ENCODE measurements around the gene THG1L.

THG1L gene

DNA sequence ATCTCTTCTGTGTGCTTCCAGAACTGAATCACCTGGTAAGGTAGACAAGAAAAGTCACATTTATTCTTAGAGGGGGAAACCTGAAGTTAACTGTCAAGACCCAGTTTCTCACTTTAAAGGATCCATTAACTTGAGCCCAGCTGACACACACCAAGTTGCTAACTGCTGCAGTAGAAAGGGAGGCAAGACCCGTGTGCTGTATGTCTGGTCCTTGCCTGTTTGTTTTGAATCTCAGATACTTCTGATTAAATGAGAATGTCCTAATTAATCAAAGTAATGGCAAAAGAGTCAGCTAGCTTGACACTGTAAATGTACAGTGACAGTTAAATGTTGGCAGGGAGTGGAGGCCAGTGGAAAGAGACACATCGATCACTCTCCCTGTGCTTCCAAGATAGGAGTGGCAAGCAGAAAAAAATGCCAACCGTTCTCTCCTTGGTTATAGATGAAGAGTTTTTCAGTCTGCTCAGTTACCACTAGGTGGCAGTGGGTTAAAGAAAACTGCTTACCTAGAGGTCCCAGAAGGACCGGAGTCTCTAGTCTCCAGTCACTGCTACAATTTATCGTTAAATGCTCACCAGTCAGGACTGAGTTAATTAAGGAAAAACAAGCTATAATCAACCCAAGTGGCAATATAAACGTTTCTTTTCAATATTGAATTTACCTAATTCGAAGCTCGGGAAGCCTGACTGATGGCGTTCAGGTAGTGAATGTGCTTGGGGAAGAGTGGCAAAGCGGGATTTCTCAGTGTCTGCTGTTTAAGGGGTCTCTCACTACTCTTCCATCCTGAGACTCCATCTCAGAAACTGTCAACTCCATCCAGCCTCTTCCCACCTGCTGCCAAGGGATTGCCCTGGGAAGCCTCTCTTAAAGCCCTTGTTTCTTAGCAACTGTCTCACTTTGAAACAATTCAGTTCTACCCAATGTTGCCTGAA, 30.7 kb downstream of the THG1L start:
- no peak for DNase-seq

DNA sequence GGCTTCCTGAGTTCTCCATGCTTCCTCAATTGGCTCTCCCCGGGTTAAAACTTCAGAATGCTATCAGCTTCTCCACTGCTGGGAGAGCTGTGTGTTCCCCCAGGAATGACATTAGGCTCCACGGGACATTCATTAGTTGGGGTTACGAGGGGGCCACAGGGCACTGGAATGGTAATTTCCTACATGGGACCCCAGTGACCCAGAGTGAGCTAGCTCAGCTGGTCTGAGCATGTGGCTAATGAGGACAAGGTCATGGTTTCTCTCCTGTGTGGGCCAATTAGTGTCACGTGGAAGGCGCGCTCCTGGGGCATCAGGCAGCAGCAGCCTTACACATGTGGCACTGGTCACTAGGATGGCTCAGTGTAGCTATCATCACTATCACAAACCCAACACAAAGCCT, 33.3 kb downstream of the THG1L start:
- DNase-seq: no peak

DNA sequence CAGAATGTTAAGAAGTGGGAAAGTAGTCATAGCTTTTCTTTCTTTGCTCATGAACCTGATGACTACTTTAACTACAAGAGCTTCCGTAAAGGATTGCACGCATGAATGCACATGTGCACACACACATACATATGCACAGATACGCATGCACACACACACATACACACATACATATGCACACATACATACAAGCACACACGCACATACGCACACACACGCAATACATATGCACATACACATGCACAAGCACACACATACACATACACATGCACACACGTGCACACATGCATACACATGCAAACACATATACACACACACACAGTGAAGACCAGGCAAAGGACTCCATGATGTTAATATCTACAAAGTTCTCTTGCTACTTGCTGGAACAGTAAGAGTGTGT, 35.2 kb downstream of the THG1L start:
- DNase-seq: no peak

DNA sequence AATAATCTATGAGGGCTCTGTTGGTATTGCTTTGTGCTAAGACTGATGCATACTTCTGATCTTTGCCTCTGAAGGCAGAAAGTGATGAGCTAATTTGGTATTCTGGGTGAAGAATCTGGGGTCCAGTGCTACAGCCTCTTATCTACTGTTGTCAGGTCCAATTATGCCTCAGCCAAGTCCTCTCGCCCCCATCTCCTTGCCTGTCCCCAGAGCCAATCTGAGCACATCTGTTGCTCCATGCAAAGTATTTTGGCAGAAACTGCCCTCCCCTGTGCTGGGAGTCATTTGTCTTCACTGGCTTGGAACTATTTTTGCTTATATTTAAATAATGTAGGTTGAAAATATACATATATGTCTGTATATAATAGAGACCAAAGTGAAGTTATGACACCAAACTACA, 35.7 kb downstream of the THG1L start:
- no peak for DNase-seq

DNA sequence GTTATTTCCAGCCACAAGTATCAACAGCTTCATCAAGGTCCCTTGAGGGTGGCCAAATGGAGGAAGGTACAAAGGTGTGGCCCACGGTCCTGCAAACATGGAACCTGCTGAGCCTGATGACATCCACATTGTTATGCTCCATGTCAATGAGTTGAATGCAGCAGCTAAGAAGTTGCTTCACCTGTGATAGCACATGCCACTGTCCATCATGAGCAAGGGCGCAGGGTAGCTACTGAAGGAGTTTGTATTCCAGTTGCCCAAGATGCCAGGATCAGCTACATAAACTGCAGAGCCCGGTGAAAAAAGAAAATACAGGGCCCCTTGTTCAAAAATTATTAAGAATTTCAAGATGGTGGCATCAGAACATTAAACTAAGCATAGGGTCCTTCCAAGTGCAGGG, 36.5 kb downstream of the THG1L start:
- no peak for DNase-seq

DNA sequence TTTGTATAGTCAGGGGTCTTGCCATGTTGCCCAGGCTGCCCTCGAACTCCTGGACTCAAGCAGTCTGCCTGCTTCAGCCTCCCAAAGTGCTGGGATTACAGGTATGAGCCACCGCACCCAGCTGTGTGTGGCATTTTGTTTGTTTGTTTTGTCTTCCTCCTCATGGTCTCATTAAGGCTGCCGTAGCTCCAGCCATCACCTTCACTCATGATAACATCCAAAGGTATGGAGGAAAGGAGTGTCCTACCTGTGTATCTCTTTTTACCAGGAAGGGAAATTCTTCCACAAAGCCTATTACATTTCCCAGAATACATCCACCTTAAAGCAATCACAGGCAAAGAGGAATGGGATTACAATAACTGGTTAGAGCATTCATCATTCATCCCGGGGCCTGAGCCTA, 39.4 kb downstream of the THG1L start:
- no peak for DNase-seq

DNA sequence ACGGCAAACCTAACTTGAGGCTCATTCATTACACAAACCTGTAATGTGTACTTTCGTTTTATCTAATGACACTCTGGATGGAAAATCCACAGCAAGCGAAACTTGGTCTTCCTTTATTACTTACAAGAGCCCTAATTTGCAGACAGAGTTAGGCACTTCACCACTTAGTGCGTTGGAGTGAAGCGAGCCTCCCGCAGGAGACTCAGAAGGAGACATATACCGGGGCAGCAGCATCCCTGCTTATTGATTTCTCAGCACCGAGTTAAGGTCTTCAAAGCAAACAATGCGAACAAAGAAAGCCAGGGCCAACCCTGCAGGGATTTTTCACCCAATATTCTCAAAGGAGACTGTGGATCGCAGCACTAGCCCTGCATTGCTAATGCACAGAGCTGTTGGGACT, 40.9 kb downstream of the THG1L start:
- no peak for DNase-seq

DNA sequence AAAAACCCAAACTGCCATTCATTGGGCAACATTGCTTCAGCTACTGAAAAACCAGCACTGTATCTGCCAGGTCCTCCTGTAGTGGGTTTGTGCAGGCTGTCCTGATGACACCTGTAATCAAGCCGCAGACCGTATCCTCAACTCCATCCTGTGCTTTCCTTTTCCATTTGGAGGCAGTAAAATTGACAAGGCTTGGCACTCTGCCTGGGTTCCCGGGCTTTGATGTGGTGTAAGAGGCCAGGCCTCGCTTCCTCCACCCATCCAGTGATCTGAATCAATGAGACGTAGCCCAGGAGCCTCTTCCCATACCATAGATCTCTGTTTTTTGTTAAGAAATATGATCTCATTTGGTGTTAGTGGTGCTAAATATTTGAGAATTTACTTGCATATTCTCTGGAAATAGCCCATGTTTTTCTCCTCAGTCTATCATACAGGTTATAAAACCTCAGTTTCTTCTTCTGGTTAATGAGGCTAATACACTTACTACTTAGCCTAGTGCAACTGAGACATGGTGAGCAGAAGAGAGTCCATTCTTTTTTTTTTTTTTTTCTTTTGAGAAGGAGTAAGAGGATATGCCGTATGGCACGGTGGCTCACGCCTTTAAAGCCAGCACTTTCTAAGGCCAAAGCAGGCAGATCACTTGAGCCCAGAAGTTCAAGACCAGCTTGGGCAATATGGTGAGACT, 47.0 kb downstream of the THG1L start:
- DNase-seq: no peak

DNA sequence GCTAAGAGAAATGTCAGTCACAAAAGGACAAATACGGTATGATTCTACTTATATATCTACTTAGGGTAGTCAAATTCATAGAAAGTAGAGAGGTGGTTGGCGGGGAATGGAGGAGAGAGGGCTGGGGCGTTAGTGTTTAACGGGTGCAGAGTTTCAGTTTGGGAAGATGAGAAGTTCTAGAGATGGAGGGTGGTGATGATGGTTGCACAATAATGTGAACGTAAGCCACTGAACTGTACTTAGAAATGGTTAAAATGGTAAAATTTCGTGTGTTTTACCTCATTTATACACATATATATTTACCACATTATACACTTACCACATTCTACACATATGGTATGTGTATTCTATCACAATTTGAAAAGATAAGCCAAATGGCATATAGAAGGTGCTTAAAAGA, 48.0 kb downstream of the THG1L start:
- DNase-seq: no peak

DNA sequence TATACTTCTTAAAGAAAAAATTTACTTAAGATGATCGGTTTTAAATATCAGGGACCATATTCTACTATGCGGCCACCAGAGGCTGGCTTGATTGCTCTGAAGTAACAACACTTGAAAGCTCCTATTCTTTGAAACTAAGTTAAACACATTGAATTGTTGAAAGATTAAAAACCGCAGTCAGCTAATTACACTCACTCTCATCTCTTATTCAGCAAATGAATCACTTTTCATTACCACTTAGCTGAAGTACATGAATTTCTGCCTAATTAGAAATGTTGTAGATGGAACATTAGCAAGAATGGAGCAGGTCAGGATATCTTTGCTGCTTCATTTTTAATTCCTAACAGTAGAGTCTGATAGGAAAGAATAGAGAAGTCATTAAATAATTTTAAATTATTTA, 54.6 kb downstream of the THG1L start:
- DNase-seq: no peak
